WTC11 (cell line): Measurements from ENCODE around the gene GNLY. TPM values are rescaled to one million over a fixed set of nuclear protein-coding genes. Genes with fewer than 3 reads are reported as not detected.

Experiments
- ATAC-seq: fragments of 200-7000 bp; cut with Tn5 transposase; 2 replicates; pipeline ENCODE4 v1.10.0; 2021; ENCODE audit warnings: mild to moderate bottlenecking, moderate library complexity
- CTCF ChIA-PET: fragments of 300-600 bp; sonication (Branson Sonifier 250); formaldehyde crosslinking; loops from one replicate; lab custom pipeline; 2021; ENCODE audit warnings: antibody characterized with exemption; lab: Charles Lee
- POLR2A ChIA-PET: fragments of 350-600 bp; sonication (Branson Sonifier 250); formaldehyde crosslinking; loops from one replicate; lab custom pipeline; 2021; ENCODE audit warnings: antibody characterized with exemption; lab: Charles Lee
- DNase-seq: peaks from one replicate; pipeline ENCODE4 v3.0.0; 2021; ENCODE audit warnings: low spot score
- H3K27ac Mint-ChIP-seq: 2 replicates; pipeline ENCODE4 v1.8.0; 2021; ENCODE audit warnings: mixed read lengths
- H3K27me3 Mint-ChIP-seq: 2 replicates; pipeline ENCODE4 v1.8.0; 2021; ENCODE audit warnings: low read depth, mild to moderate bottlenecking, moderate library complexity, mixed read lengths
- H3K36me3 Mint-ChIP-seq: 2 replicates; pipeline ENCODE4 v1.8.0; 2021; ENCODE audit warnings: mixed read lengths
- H3K4me1 Mint-ChIP-seq: 2 replicates; pipeline ENCODE4 v1.8.0; 2022; ENCODE audit warnings: mixed read lengths
- H3K4me3 Mint-ChIP-seq: 2 replicates; pipeline ENCODE4 v1.8.0; 2021; ENCODE audit warnings: mild to moderate bottlenecking, moderate library complexity, mixed read lengths
- H3K9me3 Mint-ChIP-seq: 2 replicates; pipeline ENCODE4 v1.8.0; 2021; ENCODE audit warnings: mixed read lengths
- ATF1 ChIP-seq: sonication (generic); formaldehyde crosslinking; IDR thresholded peaks from 2 replicates; pipeline ENCODE4 v1.8.1; 2023; ENCODE audit warnings: mild to moderate bottlenecking, moderate library complexity, missing genetic modification reagents
- JAZF1 ChIP-seq: fragments of 250-450 bp; sonication (Bioruptor Pico); IDR thresholded peaks from 2 replicates; pipeline ENCODE4 v1.9.0; 2021; ENCODE audit warnings: moderate library complexity, mild to moderate bottlenecking, inconsistent platforms
- OVOL2 ChIP-seq: fragments of 250-450 bp; sonication (Bioruptor Pico); IDR thresholded peaks from 2 replicates; pipeline ENCODE4 v1.9.0; 2021; ENCODE audit warnings: mild to moderate bottlenecking, borderline replicate concordance
- PRRX2 ChIP-seq: fragments of 250-450 bp; sonication (Bioruptor Pico); IDR thresholded peaks from 2 replicates; pipeline ENCODE4 v1.8.0; 2021; ENCODE audit warnings: mild to moderate bottlenecking
- RELA ChIP-seq: sonication (generic); formaldehyde crosslinking; IDR thresholded peaks from 2 replicates; pipeline ENCODE4 v1.8.1; 2022; ENCODE audit warnings: missing genetic modification reagents, mild to moderate bottlenecking, borderline replicate concordance
- ZNF232 ChIP-seq: sonication (generic); formaldehyde crosslinking; IDR thresholded peaks from 2 replicates; pipeline ENCODE4 v1.8.0; 2022; ENCODE audit warnings: mild to moderate bottlenecking, missing genetic modification reagents
- total RNA-seq: library from RNA; stranded (reverse); gene quantifications from 3 replicates; pipeline ENCODE4 v1.2.3, GENCODE V29; 2021
- TF ChIP-seq, protein P1 (sequence below): sonication (generic); formaldehyde crosslinking; IDR thresholded peaks from 2 replicates; pipeline ENCODE4 v1.8.1; 2022; ENCODE audit warnings: mild to moderate bottlenecking, moderate library complexity, missing genetic modification reagents
- TF ChIP-seq, protein P2 (sequence below): sonication (generic); formaldehyde crosslinking; IDR thresholded peaks from 2 replicates; pipeline ENCODE4 v1.8.1; 2022; ENCODE audit warnings: mild to moderate bottlenecking, missing genetic modification reagents, moderate library complexity, borderline replicate concordance
- TF ChIP-seq, protein P3 (sequence below): sonication (generic); formaldehyde crosslinking; IDR thresholded peaks from 2 replicates; pipeline ENCODE4 v1.8.1; 2023; ENCODE audit warnings: mild to moderate bottlenecking, missing genetic modification reagents, moderate library complexity
- TF ChIP-seq, protein P4 (sequence below): sonication (generic); formaldehyde crosslinking; IDR thresholded peaks from 2 replicates; pipeline ENCODE4 v1.8.1; 2023; ENCODE audit warnings: mild to moderate bottlenecking, missing genetic modification reagents
- TF ChIP-seq, protein P5 (sequence below): sonication (generic); formaldehyde crosslinking; IDR thresholded peaks from 2 replicates; pipeline ENCODE4 v1.8.1; 2023; ENCODE audit warnings: mild to moderate bottlenecking, missing genetic modification reagents, moderate library complexity
- TF ChIP-seq, protein P6 (sequence below): sonication (generic); formaldehyde crosslinking; IDR thresholded peaks from 2 replicates; pipeline ENCODE4 v1.8.0; 2022; ENCODE audit warnings: mild to moderate bottlenecking, missing genetic modification reagents

Gene GNLY
- total RNA-seq, 1 experiment from 2014 or later = not detected

DNA sequence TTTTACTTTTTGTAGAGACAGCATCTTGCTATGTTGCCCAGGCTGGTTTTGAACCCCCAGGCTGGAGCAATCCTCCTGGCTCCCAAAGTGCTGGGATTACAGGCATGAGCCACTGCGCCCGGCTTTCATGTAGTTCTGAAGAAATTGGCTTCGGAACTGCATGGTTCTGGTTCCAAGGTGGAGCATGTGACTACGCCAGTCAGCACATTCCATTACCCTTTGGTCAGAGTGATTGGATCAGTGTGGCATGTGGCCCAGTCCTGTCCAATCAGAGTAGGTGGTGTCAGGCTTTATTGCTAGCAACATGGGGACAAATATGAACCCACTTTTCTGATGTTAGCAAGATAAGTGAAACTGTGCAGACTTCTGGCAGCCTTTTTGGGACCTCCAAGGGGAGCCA lies 43.3 kb downstream of the GNLY start:
- no peaks in the 10 kb centered on the region; the same call in 1 of the 2 replicates for H3K9me3 Mint-ChIP-seq
- DNase-seq (no peak), ATAC-seq (peak; percentile 59)
- POLR2A ChIA-PET = no interaction called here
- no peak for TF ChIP-seq PRRX2 (CRISPR knock-in tag)
- TF ChIP-seq, protein P1, sequence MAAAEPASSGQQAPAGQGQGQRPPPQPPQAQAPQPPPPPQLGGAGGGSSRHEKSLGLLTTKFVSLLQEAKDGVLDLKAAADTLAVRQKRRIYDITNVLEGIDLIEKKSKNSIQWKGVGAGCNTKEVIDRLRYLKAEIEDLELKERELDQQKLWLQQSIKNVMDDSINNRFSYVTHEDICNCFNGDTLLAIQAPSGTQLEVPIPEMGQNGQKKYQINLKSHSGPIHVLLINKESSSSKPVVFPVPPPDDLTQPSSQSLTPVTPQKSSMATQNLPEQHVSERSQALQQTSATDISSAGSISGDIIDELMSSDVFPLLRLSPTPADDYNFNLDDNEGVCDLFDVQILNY = no peak
- TF ChIP-seq, protein P2, sequence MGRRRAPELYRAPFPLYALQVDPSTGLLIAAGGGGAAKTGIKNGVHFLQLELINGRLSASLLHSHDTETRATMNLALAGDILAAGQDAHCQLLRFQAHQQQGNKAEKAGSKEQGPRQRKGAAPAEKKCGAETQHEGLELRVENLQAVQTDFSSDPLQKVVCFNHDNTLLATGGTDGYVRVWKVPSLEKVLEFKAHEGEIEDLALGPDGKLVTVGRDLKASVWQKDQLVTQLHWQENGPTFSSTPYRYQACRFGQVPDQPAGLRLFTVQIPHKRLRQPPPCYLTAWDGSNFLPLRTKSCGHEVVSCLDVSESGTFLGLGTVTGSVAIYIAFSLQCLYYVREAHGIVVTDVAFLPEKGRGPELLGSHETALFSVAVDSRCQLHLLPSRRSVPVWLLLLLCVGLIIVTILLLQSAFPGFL (CRISPR knock-in tag) = no peak
- TF ChIP-seq, protein P3, sequence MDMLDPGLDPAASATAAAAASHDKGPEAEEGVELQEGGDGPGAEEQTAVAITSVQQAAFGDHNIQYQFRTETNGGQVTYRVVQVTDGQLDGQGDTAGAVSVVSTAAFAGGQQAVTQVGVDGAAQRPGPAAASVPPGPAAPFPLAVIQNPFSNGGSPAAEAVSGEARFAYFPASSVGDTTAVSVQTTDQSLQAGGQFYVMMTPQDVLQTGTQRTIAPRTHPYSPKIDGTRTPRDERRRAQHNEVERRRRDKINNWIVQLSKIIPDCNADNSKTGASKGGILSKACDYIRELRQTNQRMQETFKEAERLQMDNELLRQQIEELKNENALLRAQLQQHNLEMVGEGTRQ (CRISPR knock-in tag) = peak; percentile 25; the same call in 1 of the 2 replicates
- no peaks in the 10 kb centered on the region for H3K36me3 Mint-ChIP-seq
- no peak overlapping the region for H3K4me3 Mint-ChIP-seq
- H3K27me3 Mint-ChIP-seq = peaks cover 4% of the 10 kb centered on the region
- CTCF ChIA-PET = interaction anchor here (1.2 to 3.1 kb wide), 3 partner anchors 8 to 31 kb away, joined by 4 to 14 read pairs (median 7); no protein-coding TSS in a partner anchor
- H3K4me1 Mint-ChIP-seq = peaks cover 7% of the 10 kb centered on the region
- no peak overlapping the region for H3K27ac Mint-ChIP-seq

DNA sequence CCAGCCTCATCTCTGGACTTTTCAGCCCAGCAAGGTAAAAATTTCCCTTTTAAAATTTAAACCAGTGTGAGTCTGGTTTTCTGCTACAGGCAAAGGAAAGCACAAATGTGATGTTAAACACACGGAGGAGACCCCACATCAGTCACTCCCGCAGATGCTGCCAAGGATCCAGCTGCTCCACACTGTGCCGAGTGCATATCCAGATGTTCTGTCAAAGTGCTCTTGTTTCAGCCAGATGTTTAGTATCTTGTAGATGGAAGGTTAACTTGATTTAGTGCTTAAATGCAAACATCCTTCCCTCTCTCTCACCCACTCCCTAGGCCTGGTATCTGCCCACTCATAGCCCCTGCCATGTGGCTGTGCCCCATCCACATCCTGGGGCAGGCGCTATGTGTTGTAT lies 43.8 kb downstream of the GNLY start:
- no peaks in the 10 kb centered on the region for H3K36me3 Mint-ChIP-seq
- H3K4me3 Mint-ChIP-seq = no peak overlapping the region
- peaks cover 4% of the 10 kb centered on the region for H3K27me3 Mint-ChIP-seq
- ChIA-PET POLR2A (no interaction called here), CTCF (interaction anchor here (0.8 to 3.1 kb wide), 2 partner anchors 9 to 76 kb away, joined by 3 to 14 read pairs; no protein-coding TSS in a partner anchor)
- DNase-seq = no peak
- TF ChIP-seq OVOL2 (CRISPR knock-in tag) = no peak
- H3K27ac Mint-ChIP-seq = no peak overlapping the region
- no peaks in the 10 kb centered on the region; the same call in 1 of the 2 replicates for H3K9me3 Mint-ChIP-seq
- ATAC-seq = no peak
- H3K4me1 Mint-ChIP-seq = peaks cover 7% of the 10 kb centered on the region

DNA sequence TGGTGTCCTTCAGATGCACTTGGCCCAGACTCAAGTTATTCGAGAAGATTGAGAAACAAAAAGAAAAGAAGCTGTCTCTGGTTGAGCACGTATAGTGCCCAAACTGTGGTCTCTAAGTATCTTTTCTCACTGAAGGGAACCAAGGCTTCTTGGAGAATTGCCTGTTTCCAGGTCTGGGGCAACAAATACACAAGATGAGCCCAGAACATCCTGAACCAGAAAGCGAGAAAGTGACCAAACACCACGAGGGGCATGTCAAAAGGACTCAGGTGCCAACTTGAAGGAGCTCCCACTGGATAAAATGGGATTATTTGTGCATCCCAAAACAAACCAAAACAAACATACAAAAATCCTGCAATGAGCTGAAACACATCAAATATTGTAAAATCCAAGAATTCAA lies 46.0 kb downstream of the GNLY start:
- ChIA-PET CTCF (interaction anchor here (1.3 to 5.8 kb wide), 5 partner anchors 10 to 87 kb away, joined by 4 to 38 read pairs (median 12); partner anchors contain the start of gene ATOH8), POLR2A (interaction anchor here (0.5 kb wide), 1 partner anchor 454 kb away, joined by 5 read pairs; no protein-coding TSS in a partner anchor)
- Mint-ChIP-seq H3K27me3 (peaks cover 10% of the 10 kb centered on the region), H3K9me3 (no peaks in the 10 kb centered on the region; the same call in 1 of the 2 replicates), H3K27ac (no peak overlapping the region), H3K4me3 (no peak overlapping the region), H3K36me3 (no peaks in the 10 kb centered on the region), H3K4me1 (peaks cover 7% of the 10 kb centered on the region)
- ATAC-seq (no peak), DNase-seq (no peak)
- TF ChIP-seq RELA (CRISPR knock-in tag) = no peak
- TF ChIP-seq ATF1 = no peak
- TF ChIP-seq, protein P4, sequence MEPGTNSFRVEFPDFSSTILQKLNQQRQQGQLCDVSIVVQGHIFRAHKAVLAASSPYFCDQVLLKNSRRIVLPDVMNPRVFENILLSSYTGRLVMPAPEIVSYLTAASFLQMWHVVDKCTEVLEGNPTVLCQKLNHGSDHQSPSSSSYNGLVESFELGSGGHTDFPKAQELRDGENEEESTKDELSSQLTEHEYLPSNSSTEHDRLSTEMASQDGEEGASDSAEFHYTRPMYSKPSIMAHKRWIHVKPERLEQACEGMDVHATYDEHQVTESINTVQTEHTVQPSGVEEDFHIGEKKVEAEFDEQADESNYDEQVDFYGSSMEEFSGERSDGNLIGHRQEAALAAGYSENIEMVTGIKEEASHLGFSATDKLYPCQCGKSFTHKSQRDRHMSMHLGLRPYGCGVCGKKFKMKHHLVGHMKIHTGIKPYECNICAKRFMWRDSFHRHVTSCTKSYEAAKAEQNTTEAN (CRISPR knock-in tag) = no peak
- no peak for TF ChIP-seq JAZF1 (CRISPR knock-in tag)
- no peak for TF ChIP-seq ZNF232 (CRISPR knock-in tag)
- TF ChIP-seq, protein P5, sequence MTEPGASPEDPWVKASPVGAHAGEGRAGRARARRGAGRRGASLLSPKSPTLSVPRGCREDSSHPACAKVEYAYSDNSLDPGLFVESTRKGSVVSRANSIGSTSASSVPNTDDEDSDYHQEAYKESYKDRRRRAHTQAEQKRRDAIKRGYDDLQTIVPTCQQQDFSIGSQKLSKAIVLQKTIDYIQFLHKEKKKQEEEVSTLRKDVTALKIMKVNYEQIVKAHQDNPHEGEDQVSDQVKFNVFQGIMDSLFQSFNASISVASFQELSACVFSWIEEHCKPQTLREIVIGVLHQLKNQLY (CRISPR knock-in tag) = no peak
- TF ChIP-seq, protein P6, sequence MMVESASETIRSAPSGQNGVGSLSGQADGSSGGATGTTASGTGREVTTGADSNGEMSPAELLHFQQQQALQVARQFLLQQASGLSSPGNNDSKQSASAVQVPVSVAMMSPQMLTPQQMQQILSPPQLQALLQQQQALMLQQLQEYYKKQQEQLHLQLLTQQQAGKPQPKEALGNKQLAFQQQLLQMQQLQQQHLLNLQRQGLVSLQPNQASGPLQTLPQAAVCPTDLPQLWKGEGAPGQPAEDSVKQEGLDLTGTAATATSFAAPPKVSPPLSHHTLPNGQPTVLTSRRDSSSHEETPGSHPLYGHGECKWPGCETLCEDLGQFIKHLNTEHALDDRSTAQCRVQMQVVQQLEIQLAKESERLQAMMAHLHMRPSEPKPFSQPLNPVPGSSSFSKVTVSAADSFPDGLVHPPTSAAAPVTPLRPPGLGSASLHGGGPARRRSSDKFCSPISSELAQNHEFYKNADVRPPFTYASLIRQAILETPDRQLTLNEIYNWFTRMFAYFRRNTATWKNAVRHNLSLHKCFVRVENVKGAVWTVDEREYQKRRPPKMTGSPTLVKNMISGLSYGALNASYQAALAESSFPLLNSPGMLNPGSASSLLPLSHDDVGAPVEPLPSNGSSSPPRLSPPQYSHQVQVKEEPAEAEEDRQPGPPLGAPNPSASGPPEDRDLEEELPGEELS = no peak
